Measurements from ENCODE around the gene NCCRP1. TPM values are rescaled to one million over a fixed set of nuclear protein-coding genes. Genes with fewer than 3 reads are reported as not detected.

NCCRP1 gene
- total RNA-seq, 1 donor from 2014 or later: 6.0 TPM

GRCh38 chr19:39202998-39203355 lies 6.2 kb downstream of the NCCRP1 start:
- H3K27me3 ChIP-seq (ENCODE audit: control insufficient read depth, insufficient read depth, low read length): peaks cover 41% of the 10 kb centered on the region
- no peak for TF ChIP-seq CTCF (IDR thresholded peaks at IDR 0.05; ENCODE audit: insufficient read depth, low read length, poor library complexity, severe bottlenecking)
- H3K36me3 ChIP-seq (ENCODE audit: control insufficient read depth, insufficient read depth, low read length): no peaks in the 10 kb centered on the region
- no peak for DNase-seq (ENCODE audit: low read depth)
- H3K4me3 ChIP-seq (ENCODE audit: low read depth, low read length): no peak overlapping the region

GRCh38 chr19:39203372-39204341 lies 6.9 kb downstream of the NCCRP1 start, which contains the start of gene SYCN:
TSS of gene SYCN (minus strand) at chr19:39204263. CDS start at chr19:39204254, 9 bp downstream.
- H3K27me3 ChIP-seq (ENCODE audit: control insufficient read depth, insufficient read depth, low read length): peaks cover 40% of the 10 kb centered on the region
- DNase-seq (ENCODE audit: low read depth): no peak
- H3K4me3 ChIP-seq (ENCODE audit: low read depth, low read length): no peak within 1 kb of the TSS
- TF ChIP-seq CTCF (IDR thresholded peaks at IDR 0.05; ENCODE audit: insufficient read depth, low read length, poor library complexity, severe bottlenecking): no peak
- H3K36me3 ChIP-seq (ENCODE audit: control insufficient read depth, insufficient read depth, low read length): no peaks in the 10 kb centered on the region

- H3K36me3 ChIP-seq (ENCODE audit: control insufficient read depth, insufficient read depth, low read length): no peaks in the 10 kb centered on the region
- H3K4me3 ChIP-seq (ENCODE audit: low read depth, low read length): no peak overlapping the region
- TF ChIP-seq CTCF (IDR thresholded peaks at IDR 0.05; ENCODE audit: insufficient read depth, low read length, poor library complexity, severe bottlenecking): no peak
- no peak for DNase-seq (ENCODE audit: low read depth)
- peaks cover 38% of the 10 kb centered on the region for H3K27me3 ChIP-seq (ENCODE audit: control insufficient read depth, insufficient read depth, low read length)
These were observed 8.6 kb downstream of the NCCRP1 start for GRCh38 chr19:39205449-39205764.

GRCh38 chr19:39206122-39206521 lies 9.4 kb downstream of the NCCRP1 start:
- TF ChIP-seq CTCF (IDR thresholded peaks at IDR 0.05; ENCODE audit: insufficient read depth, low read length, poor library complexity, severe bottlenecking): no peak
- no peaks in the 10 kb centered on the region for H3K36me3 ChIP-seq (ENCODE audit: control insufficient read depth, insufficient read depth, low read length)
- H3K27me3 ChIP-seq (ENCODE audit: control insufficient read depth, insufficient read depth, low read length): peaks cover 38% of the 10 kb centered on the region
- no peak for DNase-seq (ENCODE audit: low read depth)
- no peak overlapping the region for H3K4me3 ChIP-seq (ENCODE audit: low read depth, low read length)

- H3K36me3 ChIP-seq (ENCODE audit: control insufficient read depth, insufficient read depth, low read length): no peaks in the 10 kb centered on the region
- no peak overlapping the region for H3K4me3 ChIP-seq (ENCODE audit: low read depth, low read length)
- DNase-seq (ENCODE audit: low read depth): no peak
- TF ChIP-seq CTCF (IDR thresholded peaks at IDR 0.05; ENCODE audit: insufficient read depth, low read length, poor library complexity, severe bottlenecking): no peak
- peaks cover 32% of the 10 kb centered on the region for H3K27me3 ChIP-seq (ENCODE audit: control insufficient read depth, insufficient read depth, low read length)
These were observed 10.6 kb downstream of the NCCRP1 start for GRCh38 chr19:39207293-39207836.

Measured in kidney epithelial cell (primary cell).